Activated T-helper 1 cell treated with Interleukin-2 at 50 U/mL for 16 hours (primary cell): ENCODE results near the gene NBR1.
"Not testable (repeated sequence)": the region's sequence is repeated elsewhere in the genome, so short reads cannot be mapped to it uniquely, and the experiment has no call there.

Source experiments
- DNase-seq: peaks from one replicate; pipeline ENCODE4 v3.0.0-alpha.2; 2020; ENCODE audit warnings: low read depth

NBR1 gene

DNA sequence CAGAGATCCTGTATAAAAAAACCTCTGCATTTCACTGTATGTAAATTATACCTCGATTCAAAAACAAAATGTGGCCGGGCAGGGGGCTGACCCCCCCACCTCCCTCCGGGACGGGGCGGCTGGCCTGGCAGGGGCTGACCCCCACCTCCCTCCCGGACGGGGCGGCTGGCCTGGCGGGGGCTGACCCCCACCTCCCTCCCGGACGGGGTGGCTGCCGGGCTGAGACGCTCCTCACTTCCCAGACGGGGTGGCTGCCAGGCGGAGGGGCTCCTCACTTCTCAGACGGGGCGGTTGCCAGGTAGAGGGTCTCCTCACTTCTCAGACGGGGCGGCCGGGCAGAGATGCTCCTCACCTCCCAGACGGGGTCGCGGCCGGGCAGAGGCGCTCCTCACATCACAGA lies 11.8 kb upstream of the NBR1 start:
- not testable (repeated sequence) for DNase-seq

DNA sequence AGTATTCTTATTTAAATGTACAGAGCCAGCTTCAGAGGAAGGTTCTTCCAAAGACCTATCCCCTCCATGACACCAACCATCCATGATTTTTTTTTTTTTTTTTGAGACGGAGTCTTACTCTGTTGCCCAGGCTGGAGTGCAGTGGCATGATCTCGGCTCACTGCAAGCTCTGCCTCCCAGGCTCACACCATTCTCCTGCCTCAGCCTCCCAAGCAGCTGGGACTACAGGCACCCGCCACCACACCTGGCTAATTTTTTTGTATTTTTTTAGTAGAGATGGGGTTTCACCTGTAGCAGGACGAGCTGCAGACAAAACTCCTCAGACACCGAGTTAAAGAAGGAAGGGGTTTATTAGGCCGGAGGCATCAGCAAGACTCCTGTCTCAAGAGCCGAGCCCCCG lies 11.1 kb upstream of the NBR1 start:
- not testable (repeated sequence) for DNase-seq

DNA sequence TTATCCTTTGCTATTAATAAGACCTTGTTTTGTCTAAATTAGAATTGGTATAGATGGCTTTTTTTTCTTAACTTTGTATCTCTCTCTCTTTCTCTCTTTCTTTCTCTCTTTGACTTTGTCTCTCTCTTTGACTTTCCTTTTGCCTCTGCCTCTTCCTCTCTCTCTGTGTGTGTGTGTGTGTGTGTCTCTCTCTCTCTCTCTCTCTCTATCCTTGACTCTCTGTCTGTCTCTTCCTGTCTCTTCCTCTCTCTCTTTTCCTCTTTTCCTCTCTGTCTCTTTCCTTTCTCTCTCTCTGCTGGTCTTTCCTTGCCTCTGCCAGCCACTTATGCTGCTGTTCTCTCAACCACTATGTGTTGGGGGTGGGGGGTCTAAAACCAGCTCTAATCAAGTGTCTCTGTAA lies 5.0 kb upstream of the NBR1 start:
- not testable (repeated sequence) for DNase-seq

DNA sequence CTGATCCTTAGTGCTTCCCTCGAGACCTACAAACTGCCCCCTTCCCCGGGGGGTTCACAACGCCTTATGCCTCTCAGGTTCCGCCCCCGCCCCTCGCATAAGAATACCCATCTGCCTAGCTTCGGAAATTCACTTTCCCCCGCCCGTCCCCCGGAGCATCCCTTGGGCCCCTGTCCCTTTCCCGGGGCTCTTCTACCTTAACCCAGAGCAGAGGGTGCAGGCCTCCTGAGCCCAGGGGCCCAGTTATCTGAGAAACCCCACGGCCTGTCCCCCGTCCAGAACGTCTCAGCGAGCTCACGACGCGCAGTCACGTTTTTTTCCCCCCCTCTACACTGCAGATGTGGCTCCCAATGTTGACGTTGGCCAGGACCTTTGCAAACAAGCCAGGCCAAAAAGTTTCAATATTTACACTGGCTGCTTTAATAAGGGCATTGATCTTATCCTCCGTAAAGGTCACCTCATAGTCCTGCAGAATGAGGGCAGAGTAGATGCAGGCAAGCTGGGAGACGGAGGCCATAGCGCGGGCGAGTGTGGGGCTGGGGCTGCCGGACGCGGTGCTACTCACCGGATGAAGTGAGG lies 1.4 kb upstream of the NBR1 start:
- no peak for DNase-seq

DNA sequence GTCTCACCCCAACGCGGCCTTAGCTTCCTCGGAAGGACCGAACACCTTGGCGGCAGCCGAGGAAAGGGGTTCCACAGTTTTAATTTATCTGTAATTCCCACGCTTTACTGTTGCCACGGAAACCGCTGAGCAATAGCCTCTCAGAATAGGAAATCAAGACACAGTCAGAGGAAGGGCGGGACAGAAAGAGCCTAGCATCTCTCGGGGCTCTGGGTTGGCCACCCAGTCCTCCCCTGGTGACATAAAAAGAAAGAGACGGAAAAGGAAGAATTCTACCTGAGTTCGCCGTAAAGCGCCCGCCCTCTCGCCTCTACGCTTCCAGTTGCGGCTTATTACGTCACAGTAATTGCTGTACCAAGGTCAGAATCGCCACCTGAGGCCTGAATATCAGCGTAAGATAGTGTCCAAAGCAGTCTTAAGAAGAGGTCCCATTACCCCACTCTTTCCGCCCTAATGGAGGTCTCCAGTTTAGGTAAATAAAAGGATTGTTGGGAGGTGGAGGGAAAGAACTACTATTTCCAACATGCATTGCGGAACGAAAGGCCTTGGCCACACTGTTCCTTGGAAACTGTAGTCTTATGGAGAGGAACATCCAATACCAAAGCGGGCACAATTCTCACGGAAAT lies 761 bp upstream of the NBR1 start:
- peak; percentile 76 for DNase-seq

DNA sequence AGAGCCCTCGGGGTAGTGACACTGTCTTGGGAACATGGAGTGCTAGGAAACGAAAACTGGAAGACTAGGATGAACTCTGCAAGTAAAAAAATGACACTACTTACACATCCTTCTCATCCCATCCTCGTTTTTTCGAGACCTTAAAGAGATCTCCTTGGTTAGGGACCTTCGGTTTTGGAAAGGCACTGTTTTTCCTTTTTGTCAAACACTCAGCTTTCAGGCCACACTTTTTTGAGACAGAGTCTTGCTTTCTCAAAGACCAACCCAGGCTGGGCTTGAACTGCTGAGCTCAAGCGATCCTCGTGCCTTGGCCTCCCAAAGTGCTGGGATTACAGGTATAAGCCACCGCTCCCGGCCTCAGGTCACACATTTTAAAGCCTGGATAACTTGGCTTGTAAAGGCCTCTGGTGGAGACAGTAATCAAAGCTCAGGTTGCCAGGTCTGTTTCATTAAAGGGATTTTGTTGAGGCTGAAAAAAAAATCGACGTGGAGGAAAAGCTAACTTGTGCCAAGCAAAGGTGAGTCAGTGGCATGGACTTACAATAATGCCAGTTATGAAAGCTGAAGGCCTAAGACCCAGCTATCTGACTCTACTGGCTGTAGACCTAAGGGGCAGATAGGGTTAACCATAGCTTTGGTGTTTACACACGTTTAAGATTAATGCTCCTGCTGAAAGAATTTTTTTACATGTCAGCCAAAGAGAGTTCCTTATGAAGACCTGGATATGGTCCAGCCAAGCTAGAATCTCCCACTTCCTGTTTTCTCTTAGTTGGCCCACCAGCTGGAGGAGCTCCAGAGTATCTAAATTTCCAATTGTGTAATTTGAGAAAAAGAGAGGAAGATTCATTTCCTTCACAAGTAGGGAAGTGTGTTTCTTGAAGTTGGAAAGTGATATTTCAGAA lies 823 bp downstream of the NBR1 start:
- DNase-seq: no peak

DNA sequence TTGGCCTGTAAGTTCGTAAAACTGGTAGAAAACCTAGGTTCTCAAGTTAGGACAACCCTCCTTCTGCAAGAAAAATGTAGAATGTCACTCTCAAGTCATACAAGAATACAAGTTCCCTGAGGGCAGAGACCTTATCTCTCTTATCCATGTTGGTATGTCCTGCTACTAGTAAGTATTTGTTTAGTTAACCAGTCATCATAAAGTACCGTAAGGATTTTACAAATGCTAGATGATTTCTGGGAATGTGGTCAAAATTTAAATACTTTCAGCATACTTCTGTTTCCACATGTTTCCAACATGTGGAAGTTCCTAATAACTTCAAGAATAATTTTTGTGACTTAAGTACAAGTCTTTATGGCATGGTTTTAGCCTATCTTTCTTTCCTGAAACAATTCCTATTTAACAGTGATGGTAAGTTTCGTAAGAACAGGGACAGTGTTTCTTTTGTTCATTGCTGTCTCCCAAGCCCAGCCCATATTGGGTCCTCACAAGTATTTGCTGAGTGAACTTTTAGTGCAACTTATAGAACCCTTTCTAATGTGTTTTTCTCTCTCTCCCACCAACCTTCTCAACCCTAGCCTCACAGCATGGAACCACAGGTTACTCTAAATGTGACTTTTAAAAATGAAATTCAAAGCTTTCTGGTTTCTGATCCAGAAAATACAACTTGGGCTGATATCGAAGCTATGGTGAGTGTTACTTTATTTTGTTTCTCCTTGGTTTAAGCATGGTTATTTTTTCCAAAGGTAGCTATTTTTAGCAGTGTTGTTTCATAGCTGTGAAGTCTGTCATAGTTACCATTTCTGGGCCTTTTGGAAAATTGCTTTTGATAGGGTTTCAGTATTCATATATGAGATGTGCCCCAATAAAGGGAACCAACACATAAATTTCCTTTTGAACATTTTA lies 4.5 kb downstream of the NBR1 start:
- DNase-seq: no peak

DNA sequence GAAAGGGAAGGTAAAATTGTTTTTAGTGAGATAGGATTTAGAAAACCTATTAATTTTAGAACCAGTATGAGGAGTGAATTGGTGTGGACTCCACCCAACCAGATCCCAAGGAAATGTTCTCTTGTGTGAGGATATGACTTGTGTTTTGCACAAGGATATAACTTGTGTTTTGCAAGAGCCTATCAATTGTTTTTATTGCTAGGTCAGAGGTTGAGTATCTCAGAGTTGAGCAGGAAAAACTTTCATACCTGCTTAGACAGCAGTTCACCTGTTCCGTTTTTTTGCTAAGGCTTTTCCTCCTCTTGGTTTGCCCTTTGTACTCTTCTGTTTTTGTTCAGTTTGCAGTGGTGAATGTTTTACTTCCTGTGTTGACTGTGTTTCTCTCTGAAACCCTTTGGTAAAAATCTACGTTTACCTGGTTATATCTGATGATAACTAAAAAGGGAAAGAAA lies 5.1 kb downstream of the NBR1 start:
- no peak for DNase-seq

DNA sequence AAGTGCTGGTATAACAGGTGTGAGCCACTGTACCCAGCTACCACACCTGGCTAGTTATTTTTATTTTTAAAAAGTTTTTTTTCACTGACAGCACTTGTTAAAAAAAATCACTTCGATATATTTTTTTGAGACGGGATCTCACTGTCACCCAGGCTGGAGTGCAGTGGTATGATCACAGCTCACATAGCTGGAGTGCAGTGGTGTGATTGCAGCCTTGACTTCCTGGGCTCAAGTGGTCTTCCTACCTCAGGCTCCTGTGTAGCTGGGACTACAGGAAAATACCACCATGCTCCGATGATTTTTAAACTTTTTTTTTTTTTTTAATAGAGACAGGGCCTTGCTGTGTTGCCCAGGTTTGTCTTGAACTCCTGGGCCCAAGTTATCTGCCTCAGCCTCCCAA lies 12.9 kb downstream of the NBR1 start:
- no peak for DNase-seq

DNA sequence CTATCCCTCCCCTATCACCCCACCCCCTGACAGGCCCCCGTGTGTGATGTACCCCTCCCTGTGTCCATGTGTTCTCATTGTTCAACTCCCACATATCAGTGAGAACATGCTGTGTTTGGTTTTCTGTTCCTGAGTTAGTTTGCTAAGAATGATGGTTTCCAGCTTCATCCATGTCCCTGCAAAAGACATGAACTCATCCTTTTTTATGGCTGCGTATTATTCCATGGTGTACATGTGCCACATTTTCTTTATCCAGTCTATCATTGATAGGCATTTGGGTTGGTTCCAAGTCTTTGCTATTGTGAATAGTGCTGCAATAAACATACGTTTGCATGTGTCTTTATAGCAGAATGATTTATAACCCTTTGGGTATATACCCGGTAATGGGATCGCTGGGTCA lies 15.6 kb downstream of the NBR1 start:
- DNase-seq: not testable (repeated sequence)

DNA sequence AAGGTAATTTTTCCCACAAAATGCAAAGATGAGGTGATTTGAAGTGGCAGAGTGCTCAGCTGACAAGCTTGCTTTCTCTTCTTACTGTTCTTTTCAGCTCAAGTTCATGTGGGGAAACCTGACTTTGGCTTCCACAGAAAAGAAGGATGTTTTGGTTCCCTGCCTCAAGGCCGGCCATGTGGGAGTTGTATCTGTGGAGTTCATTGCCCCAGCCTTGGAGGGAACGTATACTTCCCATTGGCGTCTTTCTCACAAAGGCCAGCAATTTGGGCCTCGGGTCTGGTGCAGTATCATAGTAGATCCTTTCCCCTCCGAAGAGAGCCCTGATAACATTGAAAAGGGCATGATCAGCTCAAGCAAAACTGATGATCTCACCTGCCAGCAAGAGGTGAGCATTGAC lies 22.2 kb downstream of the NBR1 start:
- no peak for DNase-seq

DNA sequence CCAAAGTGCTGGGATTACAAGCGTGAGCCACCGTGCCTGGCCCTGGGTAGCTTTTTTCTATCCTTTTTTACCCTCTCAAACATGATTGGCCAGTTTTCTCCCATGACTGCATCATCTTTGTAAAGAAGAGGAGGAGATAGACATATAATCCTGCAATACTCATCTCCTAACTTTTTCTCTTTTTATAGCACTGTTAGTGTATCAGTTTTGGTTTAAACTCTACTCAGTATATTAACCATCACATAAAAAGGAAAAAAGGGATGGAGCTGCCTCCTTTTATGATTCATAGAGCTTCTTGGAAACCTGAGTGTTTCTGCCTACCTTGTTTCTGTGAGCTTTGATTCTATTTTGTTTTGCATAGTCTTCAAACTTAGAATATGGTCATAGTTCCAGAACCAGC lies 28.6 kb downstream of the NBR1 start:
- no peak for DNase-seq

DNA sequence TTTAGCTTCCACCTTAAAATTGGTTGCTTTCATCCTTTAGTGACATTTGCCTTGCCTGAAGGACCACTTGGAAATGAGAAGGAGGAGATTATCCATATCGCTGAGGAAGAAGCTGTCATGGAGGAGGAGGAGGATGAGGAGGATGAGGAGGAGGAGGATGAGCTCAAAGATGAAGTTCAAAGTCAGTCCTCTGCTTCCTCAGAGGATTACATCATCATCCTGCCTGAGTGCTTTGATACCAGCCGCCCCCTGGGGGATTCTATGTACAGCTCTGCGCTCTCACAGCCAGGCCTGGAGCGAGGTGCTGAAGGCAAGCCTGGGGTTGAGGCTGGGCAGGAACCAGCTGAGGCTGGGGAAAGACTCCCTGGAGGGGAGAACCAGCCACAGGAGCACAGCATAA lies 29.1 kb downstream of the NBR1 start:
- no peak for DNase-seq

DNA sequence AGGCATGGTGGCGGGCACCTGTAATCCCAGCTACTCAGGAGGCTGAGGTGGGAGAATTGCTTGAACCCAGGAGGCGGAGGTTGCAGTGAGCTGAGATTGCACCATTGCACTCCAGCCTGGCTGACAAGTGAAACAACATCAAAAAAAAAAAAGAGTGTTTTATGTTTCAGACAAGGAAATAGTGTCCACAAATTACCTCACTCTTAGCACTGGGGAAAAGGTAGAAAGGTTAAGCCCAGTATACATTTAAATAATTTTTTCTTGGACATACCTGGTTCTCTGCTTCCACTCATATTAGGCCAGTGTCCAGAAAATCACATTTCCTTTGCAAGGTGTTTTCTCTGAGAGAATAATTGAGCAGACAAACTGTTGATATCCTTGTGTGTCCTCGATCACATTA lies 32.0 kb downstream of the NBR1 start:
- DNase-seq: not testable (repeated sequence)

DNA sequence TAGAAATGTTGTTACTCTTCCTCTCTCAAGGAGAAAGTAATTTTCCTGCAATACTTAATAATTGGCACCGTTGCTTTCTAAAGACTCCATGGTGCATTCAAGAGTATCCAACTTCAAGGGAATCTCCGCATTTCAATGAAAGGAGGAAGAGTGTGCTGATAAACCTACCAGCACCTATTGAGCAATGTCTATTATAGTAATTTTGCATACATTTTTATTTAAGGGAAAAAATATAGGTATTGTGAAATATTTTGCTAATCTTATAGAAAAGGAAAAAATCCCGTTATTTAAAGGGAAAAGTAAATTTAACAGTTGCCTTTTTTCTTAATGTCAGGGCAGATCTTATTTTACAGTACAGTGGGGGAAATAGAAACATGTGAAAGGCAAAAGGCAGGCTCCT lies 39.6 kb downstream of the NBR1 start:
- no peak for DNase-seq

DNA sequence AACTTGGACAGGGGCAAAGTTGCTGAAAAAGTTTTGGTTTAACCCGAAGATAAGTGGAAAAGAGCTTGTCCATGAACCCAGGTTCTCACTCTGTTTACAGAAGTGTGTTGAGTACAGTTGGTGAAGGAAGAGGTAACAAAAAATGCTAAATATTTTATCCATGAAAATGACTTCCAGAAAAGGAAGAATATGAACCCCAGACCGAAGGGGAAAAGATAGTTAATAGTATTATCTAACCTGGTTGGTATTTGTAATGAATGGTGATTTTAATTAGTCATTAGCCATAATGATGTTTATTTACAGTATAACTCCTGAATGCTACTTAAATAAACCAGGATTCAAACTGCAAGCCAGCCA lies 40.1 kb downstream of the NBR1 start:
- DNase-seq: no peak

DNA sequence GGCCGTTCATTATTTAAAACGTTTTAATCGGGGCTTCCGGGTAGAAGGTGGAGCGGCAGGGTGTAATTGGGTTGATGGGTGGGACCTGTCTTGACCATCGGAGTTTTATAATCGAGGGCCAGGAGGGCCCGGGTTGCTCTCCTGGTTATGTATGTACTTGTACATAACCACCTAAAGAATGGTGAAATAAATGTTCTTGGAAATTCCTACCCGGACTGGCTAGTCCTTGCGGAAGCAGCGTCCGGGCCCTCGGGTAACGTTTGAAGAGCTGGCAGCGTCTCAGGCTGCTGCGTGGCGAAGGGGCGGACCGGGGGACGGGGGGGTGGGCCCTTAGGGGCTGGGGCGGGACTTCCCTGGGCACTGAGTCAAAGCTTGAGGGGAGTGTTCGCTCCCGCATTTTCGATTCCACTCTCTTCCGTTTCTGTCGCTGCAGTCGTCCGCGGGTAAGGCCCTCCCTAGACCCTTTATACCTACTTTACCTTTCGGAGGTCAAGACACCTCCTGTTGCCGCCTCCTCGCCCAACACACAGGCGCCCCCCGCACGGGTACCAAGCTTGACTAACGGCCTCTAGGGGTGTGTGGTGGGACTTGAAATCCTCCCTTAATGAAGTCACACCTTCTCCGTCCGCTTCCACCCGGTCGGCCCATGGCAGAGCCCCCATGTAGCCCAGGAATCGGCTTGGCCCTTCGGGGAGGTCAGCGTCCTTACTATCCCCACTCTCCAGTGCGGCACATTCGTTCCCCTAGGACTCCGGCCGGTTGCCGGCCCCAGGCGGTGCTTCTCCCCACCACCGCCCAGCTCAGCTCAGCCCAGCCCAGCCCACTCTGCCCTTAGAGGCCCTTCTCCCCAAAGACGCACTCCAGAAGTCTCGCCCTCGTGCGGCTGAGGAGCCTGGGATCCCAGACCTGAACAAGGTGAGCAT lies 40.7 kb downstream of the NBR1 start, which contains the start of gene TMEM106A:
Gene TMEM106A, plus strand, starts transcription at position 396 of the 923 bp plus-strand sequence. CDS start 1,167 bp downstream, outside the sequence.
- peak; percentile 61 for DNase-seq

DNA sequence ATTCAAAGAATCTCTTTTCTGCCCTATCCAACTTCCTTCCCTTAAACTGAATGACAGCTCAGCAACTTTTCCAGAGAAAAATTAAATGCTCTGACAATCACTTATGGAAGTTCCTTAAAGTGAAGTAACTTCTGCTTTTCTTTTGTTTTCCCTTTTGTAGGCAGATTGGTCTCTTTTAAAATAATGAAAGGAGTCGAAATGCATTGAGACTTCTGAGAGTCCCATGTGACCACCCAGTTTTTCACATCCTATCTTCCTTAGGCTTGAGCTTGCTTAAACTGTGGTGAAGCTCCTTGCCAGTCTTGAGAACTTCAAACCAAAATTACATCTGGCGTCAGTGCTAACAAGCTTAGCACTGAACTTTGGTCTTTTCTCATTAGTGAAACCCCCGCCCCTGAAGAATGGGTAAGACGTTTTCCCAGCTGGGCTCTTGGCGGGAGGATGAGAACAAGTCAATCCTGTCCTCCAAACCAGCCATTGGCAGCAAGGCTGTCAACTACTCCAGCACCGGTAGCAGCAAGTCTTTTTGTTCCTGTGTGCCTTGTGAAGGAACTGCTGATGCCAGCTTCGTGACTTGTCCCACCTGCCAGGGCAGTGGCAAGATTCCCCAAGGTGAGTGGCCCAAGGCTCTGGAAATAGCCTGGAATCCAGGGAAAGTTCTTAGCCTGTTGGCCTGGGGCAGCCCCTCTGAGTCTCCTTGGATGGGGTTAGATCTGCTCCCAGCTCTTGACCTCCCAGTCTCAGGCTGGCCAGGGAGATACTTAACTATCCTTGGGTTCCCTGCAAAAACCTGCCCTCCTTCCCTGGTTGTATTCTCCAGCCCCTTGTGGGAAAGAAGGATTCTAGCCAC lies 41.9 kb downstream of the NBR1 start:
- DNase-seq: no peak

DNA sequence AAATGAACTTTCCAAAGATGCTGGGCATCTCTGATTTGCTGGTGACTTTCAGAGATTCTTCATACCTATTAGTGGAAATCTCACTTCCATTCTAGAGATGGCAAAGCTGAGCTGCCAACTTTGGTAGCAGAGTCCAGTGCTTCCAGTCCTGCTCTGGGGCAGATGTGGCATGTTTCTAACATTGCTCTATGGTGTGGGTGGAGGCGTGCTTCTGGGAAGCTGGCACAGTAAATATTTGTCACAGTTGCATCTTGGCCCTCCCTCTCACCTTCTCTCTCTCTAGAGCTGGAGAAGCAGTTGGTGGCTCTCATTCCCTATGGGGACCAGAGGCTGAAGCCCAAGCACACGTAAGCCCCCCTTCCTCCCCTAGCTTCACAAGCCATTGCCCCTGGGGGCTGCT lies 42.5 kb downstream of the NBR1 start:
- DNase-seq: no peak

DNA sequence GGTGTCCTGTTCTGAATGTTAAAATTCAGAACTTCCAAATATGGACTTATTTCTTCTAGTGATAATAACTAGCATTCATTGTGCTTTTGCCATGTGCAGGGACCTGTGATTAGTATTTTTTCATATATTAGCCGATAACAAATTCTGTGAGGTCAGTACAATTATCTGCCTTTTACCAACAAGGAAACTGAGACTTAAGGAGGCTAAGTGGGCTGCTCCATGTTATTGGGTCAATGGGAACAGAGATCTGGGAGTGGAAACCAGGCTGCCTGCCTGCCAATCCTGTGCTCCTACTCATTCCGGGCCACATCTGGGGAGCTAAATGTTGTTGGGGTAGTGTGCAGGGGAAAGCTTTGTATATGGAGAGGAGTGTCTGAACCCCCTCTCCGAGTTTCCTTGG lies 44.3 kb downstream of the NBR1 start:
- DNase-seq: no peak
